ENCODE data around the gene POLR2F.

Gene POLR2F

DNA sequence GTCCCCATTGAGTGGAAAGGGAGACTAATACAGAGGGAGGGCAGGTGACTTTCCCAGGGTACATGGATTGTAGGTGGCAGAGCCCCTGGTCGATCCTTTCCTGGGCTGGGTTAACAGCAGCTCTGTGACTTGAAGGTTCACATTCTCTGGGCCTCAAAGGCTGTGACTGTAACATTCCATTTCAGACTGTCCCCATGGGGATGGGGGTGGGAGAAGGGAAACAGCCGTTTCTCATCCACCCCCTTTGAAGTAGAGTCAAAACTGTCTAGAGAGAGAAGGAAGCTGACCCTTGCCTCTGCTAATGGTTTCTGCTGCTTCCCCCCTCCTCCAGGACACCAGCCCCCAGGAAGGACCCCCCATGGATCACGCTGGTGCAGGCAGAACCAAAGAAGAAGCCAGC is 28.2 kb upstream of the POLR2F start:
- no peak for TF ChIP-seq CTCF (IDR thresholded peaks at IDR 0.05; ENCODE audit: control insufficient read depth, extremely low read depth, insufficient read depth)
- DNase-seq (ENCODE audit: low read depth) = no peak
- no peak overlapping the region for H3K4me3 ChIP-seq (ENCODE audit: low read depth, low read length)

GRCh38 chr22:37925767-37926166 is 27.7 kb upstream of the POLR2F start:
- no peak for TF ChIP-seq CTCF (IDR thresholded peaks at IDR 0.05; ENCODE audit: control insufficient read depth, extremely low read depth, insufficient read depth)
- no peak for DNase-seq (ENCODE audit: low read depth)
- H3K4me3 ChIP-seq (ENCODE audit: low read depth, low read length) = no peak overlapping the region

DNA sequence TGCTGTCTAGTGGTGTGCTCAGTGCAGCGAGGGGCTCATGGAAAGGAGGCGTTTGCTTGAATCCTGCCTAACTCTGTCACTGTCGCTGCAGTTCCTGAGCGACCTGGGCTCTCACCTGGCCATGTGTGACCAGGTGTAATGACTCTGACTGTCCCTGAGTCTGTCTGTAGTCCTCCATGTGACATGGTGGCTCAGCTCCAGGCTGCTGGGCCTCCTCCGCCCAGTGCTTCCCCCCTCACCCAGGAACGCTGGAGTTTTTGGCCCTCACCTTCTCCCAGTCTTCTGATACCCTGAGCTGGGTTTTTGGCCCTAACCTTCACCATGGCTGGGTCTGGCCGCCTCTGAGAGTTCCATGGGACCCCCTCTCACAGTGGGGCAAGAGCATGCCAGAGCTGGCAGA is 27.1 kb upstream of the POLR2F start:
- no peak overlapping the region for H3K4me3 ChIP-seq (ENCODE audit: low read depth, low read length)
- no peak for TF ChIP-seq CTCF (IDR thresholded peaks at IDR 0.05; ENCODE audit: control insufficient read depth, extremely low read depth, insufficient read depth)
- DNase-seq (ENCODE audit: low read depth) = no peak

DNA sequence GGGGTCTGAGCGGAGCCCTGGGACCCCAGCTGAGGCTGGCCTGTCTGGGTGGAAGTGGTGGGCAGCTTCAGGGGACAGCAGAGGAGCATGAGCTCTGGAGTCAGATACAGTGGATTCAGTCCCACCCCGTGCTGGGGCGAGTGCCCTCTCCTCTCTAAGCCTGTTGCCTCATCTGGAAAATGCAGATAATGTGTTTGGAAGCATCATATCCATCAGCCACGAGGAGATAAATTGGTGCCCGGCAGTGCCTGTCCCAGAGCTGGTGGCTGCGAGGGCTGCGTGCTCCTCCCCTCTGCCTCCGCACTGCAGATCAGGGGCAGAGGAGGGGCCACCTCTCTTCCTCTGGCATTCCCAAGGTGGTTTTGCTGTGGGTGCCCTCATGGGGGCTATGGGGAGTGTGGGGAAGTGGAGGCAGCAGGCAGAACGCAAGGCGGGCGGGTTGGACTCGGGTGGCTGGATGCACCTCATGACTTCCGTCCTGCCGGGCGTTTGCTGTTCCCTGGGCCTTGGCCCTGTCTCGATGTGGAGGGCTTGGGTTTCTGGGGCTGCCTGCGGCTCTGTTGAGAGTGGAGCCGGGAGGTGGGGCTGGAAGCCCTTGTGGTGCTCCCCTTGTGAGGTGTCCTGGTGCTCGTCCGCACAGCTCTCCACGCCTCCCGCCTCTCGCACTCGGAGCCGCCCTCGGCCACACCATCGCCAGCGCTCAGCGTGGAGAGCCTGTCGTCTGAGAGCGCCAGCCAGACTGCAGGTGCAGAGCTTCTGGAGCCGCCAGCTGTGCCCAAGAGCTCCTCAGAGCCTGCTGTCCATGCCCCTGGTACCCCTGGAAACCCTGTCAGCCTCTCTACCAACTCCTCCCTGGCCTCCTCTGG is 26.5 kb upstream of the POLR2F start:
- no peak for DNase-seq (ENCODE audit: low read depth)
- H3K4me3 ChIP-seq (ENCODE audit: low read depth, low read length) = no peak overlapping the region
- no peak for TF ChIP-seq CTCF (IDR thresholded peaks at IDR 0.05; ENCODE audit: control insufficient read depth, extremely low read depth, insufficient read depth)

DNA sequence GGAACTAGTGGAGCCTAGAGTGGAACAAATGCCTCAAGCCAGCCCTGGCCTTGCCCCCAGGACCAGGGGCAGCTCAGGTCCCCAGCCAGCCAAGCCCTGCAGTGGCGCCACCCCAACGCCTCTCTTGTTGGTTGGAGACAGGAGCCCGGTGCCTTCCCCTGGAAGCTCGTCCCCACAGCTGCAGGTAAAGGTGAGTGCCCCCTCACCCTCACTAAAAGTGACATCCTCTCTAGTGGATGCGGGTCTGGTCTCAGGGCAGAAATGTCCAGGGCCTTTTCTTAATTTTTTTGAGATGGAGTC is 25.9 kb upstream of the POLR2F start:
- H3K4me3 ChIP-seq (ENCODE audit: low read depth, low read length) = no peak overlapping the region
- no peak for DNase-seq (ENCODE audit: low read depth)
- TF ChIP-seq CTCF (IDR thresholded peaks at IDR 0.05; ENCODE audit: control insufficient read depth, extremely low read depth, insufficient read depth) = no peak

DNA sequence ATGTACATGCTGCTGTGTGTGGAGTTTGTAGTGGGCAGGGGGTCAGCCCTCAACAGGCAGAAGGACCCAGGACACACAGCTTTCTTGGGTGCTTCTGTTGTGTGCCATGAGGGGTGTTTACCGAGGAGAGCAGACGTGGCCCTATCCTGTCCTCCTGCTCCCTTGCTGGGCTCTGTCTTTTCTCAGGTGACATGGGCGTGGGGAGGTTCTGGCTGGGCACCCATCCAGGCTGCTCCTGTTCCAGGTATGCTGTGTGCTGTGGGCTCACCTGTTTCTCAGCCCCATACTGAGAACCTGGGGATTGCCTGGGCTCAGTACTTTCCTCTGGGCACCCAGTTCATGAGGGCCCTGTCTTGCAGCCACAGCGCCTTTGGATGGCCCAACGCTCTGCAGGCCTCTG is 24.1 kb upstream of the POLR2F start:
- no peak for TF ChIP-seq CTCF (IDR thresholded peaks at IDR 0.05; ENCODE audit: control insufficient read depth, extremely low read depth, insufficient read depth)
- no peak for DNase-seq (ENCODE audit: low read depth)
- no peak overlapping the region for H3K4me3 ChIP-seq (ENCODE audit: low read depth, low read length)
